PC-9 (cell line): ENCODE data around the gene METAP2.

ENCODE experiments used
- CTCF ChIP-seq: fragments of 200-600 bp; sonication (generic); conservative IDR thresholded peaks from 2 replicates; pipeline ENCODE4 v1.6.1; 2017; ENCODE audit warnings: mixed run types, antibody characterized with exemption, mild to moderate bottlenecking, moderate library complexity
- EZH2 ChIP-seq: fragments of 200-600 bp; sonication (generic); IDR thresholded peaks from 2 replicates; pipeline ENCODE4 v1.8.0; 2017; ENCODE audit warnings: antibody characterized with exemption, low read depth

- TF ChIP-seq CTCF (no peak), EZH2 (no peak)
Observed at GRCh38 chr12:95538656-95539055, 64.7 kb downstream of the METAP2 start.
